Immature natural killer cell (primary cell): ENCODE data around the gene GTPBP4. TPM values are rescaled to one million over a fixed set of nuclear protein-coding genes. Genes with fewer than 3 reads are reported as not detected.

ENCODE experiments used
- DNase-seq, 3 donors: peaks; one replicate each; pipeline ENCODE4 v3.0.0; 2022; ENCODE audit warnings: mixed read lengths in 1 of 3
- H3K27ac Mint-ChIP-seq, 6 donors: one replicate each; pipeline ENCODE4 v1.8.0; 2020; ENCODE audit warnings: mixed read lengths in 6 of 6, mild to moderate bottlenecking in 5 of 6, inconsistent platforms in 4 of 6, moderate library complexity in 3 of 6
- H3K27me3 Mint-ChIP-seq, 3 donors: one replicate each; pipeline ENCODE4 v1.8.0; 2020 to 2021; ENCODE audit warnings: low read depth in 3 of 3, mild to moderate bottlenecking in 3 of 3, mixed read lengths in 3 of 3, moderate library complexity in 3 of 3, inconsistent platforms in 1 of 3
- H3K36me3 Mint-ChIP-seq, 3 donors: one replicate each; pipeline ENCODE4 v1.8.0; 2020; ENCODE audit warnings: mixed read lengths in 3 of 3, inconsistent platforms in 2 of 3, mild to moderate bottlenecking in 2 of 3
- H3K4me1 Mint-ChIP-seq, 2 donors: one replicate each; pipeline ENCODE4 v1.8.0; 2020; ENCODE audit warnings: inconsistent platforms in 2 of 2, mild to moderate bottlenecking in 2 of 2, mixed read lengths in 2 of 2, moderate library complexity in 1 of 2
- H3K4me3 Mint-ChIP-seq, 5 donors: one replicate each; pipeline ENCODE4 v1.8.0; 2020; ENCODE audit warnings: mild to moderate bottlenecking in 5 of 5, mixed read lengths in 5 of 5, inconsistent platforms in 3 of 5, moderate library complexity in 3 of 5
- H3K9me3 Mint-ChIP-seq, 6 donors: one replicate each; pipeline ENCODE4 v1.8.0; 2020; ENCODE audit warnings: mild to moderate bottlenecking in 6 of 6, mixed read lengths in 6 of 6, inconsistent platforms in 4 of 6, moderate library complexity in 3 of 6
- polyA plus RNA-seq, 3 donors: library from polyadenylated mRNA; unstranded; fragments of 300-500 nt; fragmentation: Illumina TruSeq; gene quantifications; one replicate each; pipeline ENCODE4 v1.2.3, GENCODE V29; 2021

Gene GTPBP4
- polyA plus RNA-seq, 3 donors from 2014 or later: 10.5 to 22.5 (median 18.3) TPM

- no peaks in the 10 kb centered on the region for H3K4me1 Mint-ChIP-seq
- DNase-seq: no peak
- no peak overlapping the region for H3K4me3 Mint-ChIP-seq
- H3K27ac Mint-ChIP-seq: no peak overlapping the region
- peaks cover 2 to 15% (median 6%) of the 10 kb centered on the region in 3 donors for H3K27me3 Mint-ChIP-seq
- peaks cover 0 to 2% (median 2%) of the 10 kb centered on the region in 3 donors for H3K36me3 Mint-ChIP-seq
- H3K9me3 Mint-ChIP-seq: no peaks in the 10 kb centered on the region
These were observed 16.6 kb upstream of the GTPBP4 start for GRCh38 chr10:971613-972012.

- H3K36me3 Mint-ChIP-seq: peaks cover 3 to 5% (median 4%) of the 10 kb centered on the region in 3 donors
- H3K4me3 Mint-ChIP-seq: no peak overlapping the region
- no peaks in the 10 kb centered on the region for H3K4me1 Mint-ChIP-seq
These were observed 15.5 kb upstream of the GTPBP4 start for GRCh38 chr10:972763-973162.

GRCh38 chr10:974038-974784, 14.0 kb upstream of the GTPBP4 start:
- no peak overlapping the region for H3K27ac Mint-ChIP-seq
- H3K4me1 Mint-ChIP-seq: no peaks in the 10 kb centered on the region
- peaks cover 0 to 7% (median 7%) of the 10 kb centered on the region in 6 donors for H3K9me3 Mint-ChIP-seq
- H3K36me3 Mint-ChIP-seq: peaks cover 5 to 9% (median 9%) of the 10 kb centered on the region in 3 donors
- DNase-seq: no peak
- peaks cover 5 to 8% (median 6%) of the 10 kb centered on the region in 3 donors for H3K27me3 Mint-ChIP-seq
- no peak overlapping the region for H3K4me3 Mint-ChIP-seq

More at GRCh38 chr10:972763-973162, 15.5 kb upstream of the GTPBP4 start:
- peaks cover 2 to 15% (median 7%) of the 10 kb centered on the region in 3 donors for H3K27me3 Mint-ChIP-seq
- no peaks in the 10 kb centered on the region for H3K9me3 Mint-ChIP-seq
- H3K27ac Mint-ChIP-seq: no peak overlapping the region
- DNase-seq: no peak

GRCh38 chr10:974785-975074, 13.5 kb upstream of the GTPBP4 start:
- no peak for DNase-seq
- Mint-ChIP-seq H3K9me3 (peaks cover 0 to 10% (median 8%) of the 10 kb centered on the region in 6 donors), H3K4me1 (no peaks in the 10 kb centered on the region), H3K27me3 (peaks cover 2 to 6% (median 5%) of the 10 kb centered on the region in 3 donors), H3K27ac (no peak overlapping the region), H3K4me3 (no peak overlapping the region), H3K36me3 (peaks cover 5 to 9% (median 9%) of the 10 kb centered on the region in 3 donors)

GRCh38 chr10:976316-976715, 11.9 kb upstream of the GTPBP4 start:
- Mint-ChIP-seq H3K27ac (no peak overlapping the region), H3K36me3 (peaks cover 14 to 16% (median 14%) of the 10 kb centered on the region in 3 donors), H3K4me3 (no peak overlapping the region), H3K4me1 (no peaks in the 10 kb centered on the region), H3K27me3 (peaks cover 2 to 5% (median 4%) of the 10 kb centered on the region in 3 donors), H3K9me3 (peaks cover 0 to 16% (median 11%) of the 10 kb centered on the region in 6 donors)
- no peak for DNase-seq

- peaks cover 14 to 19% (median 14%) of the 10 kb centered on the region in 3 donors for H3K36me3 Mint-ChIP-seq
- no peaks in the 10 kb centered on the region for H3K4me1 Mint-ChIP-seq
- H3K4me3 Mint-ChIP-seq: no peak overlapping the region
- DNase-seq: no peak
- H3K27me3 Mint-ChIP-seq: peaks cover 0 to 4% (median 2%) of the 10 kb centered on the region in 3 donors
- no peak overlapping the region for H3K27ac Mint-ChIP-seq
- peaks cover 0 to 16% (median 11%) of the 10 kb centered on the region in 6 donors for H3K9me3 Mint-ChIP-seq
These were observed 9.3 kb upstream of the GTPBP4 start for GRCh38 chr10:978826-979421.

GRCh38 chr10:980468-981093, 7.7 kb upstream of the GTPBP4 start:
- Mint-ChIP-seq H3K9me3 (peaks cover 0 to 16% (median 11%) of the 10 kb centered on the region in 6 donors), H3K27me3 (peaks cover 0 to 4% (median 2%) of the 10 kb centered on the region in 3 donors), H3K4me3 (no peak overlapping the region), H3K27ac (no peak overlapping the region), H3K4me1 (no peaks in the 10 kb centered on the region), H3K36me3 (peaks cover 14 to 19% (median 14%) of the 10 kb centered on the region in 3 donors)
- no peak for DNase-seq

- Mint-ChIP-seq H3K27me3 (peaks cover 3 to 14% (median 4%) of the 10 kb centered on the region in 3 donors), H3K36me3 (peaks cover 9 to 16% (median 11%) of the 10 kb centered on the region in 3 donors), H3K27ac (no peak overlapping the region), H3K9me3 (peaks cover 0 to 16% (median 11%) of the 10 kb centered on the region in 6 donors), H3K4me1 (peaks cover 13 to 16% of the 10 kb centered on the region in 2 donors), H3K4me3 (no peak overlapping the region)
- DNase-seq: no peak
These were observed 4.8 kb upstream of the GTPBP4 start for GRCh38 chr10:983401-983800.

- peaks cover 6 to 10% (median 9%) of the 10 kb centered on the region in 3 donors for H3K36me3 Mint-ChIP-seq
- DNase-seq: no peak
- H3K4me3 Mint-ChIP-seq: no peak overlapping the region
- peaks cover 20 to 23% of the 10 kb centered on the region in 2 donors for H3K4me1 Mint-ChIP-seq
- H3K27me3 Mint-ChIP-seq: peaks cover 3 to 17% (median 4%) of the 10 kb centered on the region in 3 donors
- H3K27ac Mint-ChIP-seq: no peak overlapping the region
- H3K9me3 Mint-ChIP-seq: peaks cover 0 to 10% (median 7%) of the 10 kb centered on the region in 6 donors
These were observed 4.1 kb upstream of the GTPBP4 start for GRCh38 chr10:983971-984655.

GRCh38 chr10:985361-985760, 2.9 kb upstream of the GTPBP4 start:
- Mint-ChIP-seq H3K27me3 (peaks cover 3 to 19% (median 4%) of the 10 kb centered on the region in 3 donors), H3K27ac (no peak overlapping the region), H3K4me3 (no peak overlapping the region), H3K36me3 (peaks cover 5 to 10% (median 9%) of the 10 kb centered on the region in 3 donors), H3K9me3 (peaks cover 0 to 6% (median 4%) of the 10 kb centered on the region in 6 donors), H3K4me1 (peaks cover 32 to 36% of the 10 kb centered on the region in 2 donors)
- DNase-seq: no peak

GRCh38 chr10:986137-986825, 2.0 kb upstream of the GTPBP4 start:
- peaks cover 0 to 3% (median under 1%) of the 10 kb centered on the region in 3 donors for H3K36me3 Mint-ChIP-seq
- H3K27me3 Mint-ChIP-seq: peaks cover 3 to 19% (median 4%) of the 10 kb centered on the region in 3 donors
- H3K4me3 Mint-ChIP-seq: peak overlapping the region in 4 of 5 donors; percentile 27 to 97 (median 96)
- H3K27ac Mint-ChIP-seq: peak overlapping the region in 1 of 6 donors; percentile 94
- no peak for DNase-seq
- H3K9me3 Mint-ChIP-seq: no peaks in the 10 kb centered on the region
- peaks cover 40 to 45% of the 10 kb centered on the region in 2 donors for H3K4me1 Mint-ChIP-seq

GRCh38 chr10:986881-987619, 1.2 kb upstream of the GTPBP4 start:
- H3K27ac Mint-ChIP-seq: peak overlapping the region in 5 of 6 donors; percentile 86 to 98 (median 94)
- no peak for DNase-seq
- H3K36me3 Mint-ChIP-seq: peaks cover 0 to 3% (median 0%) of the 10 kb centered on the region in 3 donors
- H3K4me1 Mint-ChIP-seq: peaks cover 40 to 47% of the 10 kb centered on the region in 2 donors
- peak overlapping the region; percentile 95 to 97 (median 96) for H3K4me3 Mint-ChIP-seq
- no peaks in the 10 kb centered on the region for H3K9me3 Mint-ChIP-seq
- peaks cover 3 to 19% (median 4%) of the 10 kb centered on the region in 3 donors for H3K27me3 Mint-ChIP-seq
